ENCODE data around the gene SLC19A1.
"Not testable (repeated sequence)": the region's sequence is repeated elsewhere in the genome, so short reads cannot be mapped to it uniquely, and the experiment has no call there.

DNA sequence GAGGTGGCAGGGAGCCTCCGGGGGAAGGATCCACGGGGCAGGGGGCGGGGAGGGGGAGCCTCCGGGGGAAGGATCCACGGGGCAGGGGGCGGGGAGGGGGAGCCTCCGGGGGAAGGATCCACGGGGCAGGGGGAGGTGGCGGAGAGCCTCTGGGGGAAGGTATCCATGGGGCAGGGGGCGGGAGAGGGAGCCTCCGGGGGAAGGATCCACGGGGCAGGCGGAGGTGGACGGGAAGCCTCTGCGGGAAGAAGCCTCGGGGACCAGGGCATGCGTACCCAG is 11.2 kb downstream of the SLC19A1 start:
- TF ChIP-seq POLR2AphosphoS5, POLR2A (IDR thresholded peaks at IDR 0.05): not testable (repeated sequence)
- TF ChIP-seq, protein P1, sequence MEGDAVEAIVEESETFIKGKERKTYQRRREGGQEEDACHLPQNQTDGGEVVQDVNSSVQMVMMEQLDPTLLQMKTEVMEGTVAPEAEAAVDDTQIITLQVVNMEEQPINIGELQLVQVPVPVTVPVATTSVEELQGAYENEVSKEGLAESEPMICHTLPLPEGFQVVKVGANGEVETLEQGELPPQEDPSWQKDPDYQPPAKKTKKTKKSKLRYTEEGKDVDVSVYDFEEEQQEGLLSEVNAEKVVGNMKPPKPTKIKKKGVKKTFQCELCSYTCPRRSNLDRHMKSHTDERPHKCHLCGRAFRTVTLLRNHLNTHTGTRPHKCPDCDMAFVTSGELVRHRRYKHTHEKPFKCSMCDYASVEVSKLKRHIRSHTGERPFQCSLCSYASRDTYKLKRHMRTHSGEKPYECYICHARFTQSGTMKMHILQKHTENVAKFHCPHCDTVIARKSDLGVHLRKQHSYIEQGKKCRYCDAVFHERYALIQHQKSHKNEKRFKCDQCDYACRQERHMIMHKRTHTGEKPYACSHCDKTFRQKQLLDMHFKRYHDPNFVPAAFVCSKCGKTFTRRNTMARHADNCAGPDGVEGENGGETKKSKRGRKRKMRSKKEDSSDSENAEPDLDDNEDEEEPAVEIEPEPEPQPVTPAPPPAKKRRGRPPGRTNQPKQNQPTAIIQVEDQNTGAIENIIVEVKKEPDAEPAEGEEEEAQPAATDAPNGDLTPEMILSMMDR (IDR thresholded peaks at IDR 0.05), result not testable (repeated sequence)
